Naive thymus-derived CD4-positive, alpha-beta T cell (primary cell): ENCODE measurements around the gene JADE2. TPM values are rescaled to one million over a fixed set of nuclear protein-coding genes. Genes with fewer than 3 reads are reported as not detected.
A peak's percentile ranks its signal among the peaks of the same experiment; 100 is the strongest.
"Not testable (repeated sequence)": the region's sequence is repeated elsewhere in the genome, so short reads cannot be mapped to it uniquely, and the experiment has no call there.

ENCODE experiments used
- ATAC-seq: fragments of 150-1000 bp; cut with Tn5 transposase; 2 replicates; pipeline ENCODE4 v1.10.0; 2021; ENCODE audit warnings: mild to moderate bottlenecking, moderate library complexity
- CTCF ChIA-PET: fragments of 350-600 bp; sonication (Branson Sonifier 250); formaldehyde crosslinking; loops from one replicate; lab custom pipeline; 2021; ENCODE audit warnings: antibody characterized with exemption; lab: Charles Lee
- POLR2A ChIA-PET: fragments of 350-600 bp; sonication (Branson Sonifier 250); formaldehyde crosslinking; loops from one replicate; lab custom pipeline; 2021; ENCODE audit warnings: antibody characterized with exemption, inconsistent platforms; lab: Charles Lee
- DNase-seq, 9 donors: peaks; one replicate each; pipeline versions ENCODE4 v3.0.0 to v3.0.0-alpha.2; 2020 to 2022; ENCODE audit warnings: mixed read lengths in 1 of 9
- H3K27ac ChIP-seq: one replicate; pipeline ENCODE4 v1.7.0; 2013; ENCODE audit warnings: mild to moderate bottlenecking, low read depth, low read length, moderate library complexity
- H3K27me3 ChIP-seq, 2 donors: one replicate each; pipeline ENCODE4 v1.7.0; 2013; ENCODE audit warnings: low read length in 2 of 2, mild to moderate bottlenecking in 2 of 2, moderate library complexity in 2 of 2; ENCODE audit not compliant: control insufficient read depth in 2 of 2, insufficient read depth in 2 of 2
- H3K36me3 ChIP-seq, 3 experiments: 1 replicate in 2 of 3; 2 replicates in 1 of 3; pipeline ENCODE4 v1.7.0; 2013; ENCODE audit warnings: low read length in 3 of 3, mild to moderate bottlenecking in 3 of 3, moderate library complexity in 1 of 3; ENCODE audit not compliant: insufficient read depth in 3 of 3, control insufficient read depth in 2 of 3
- H3K4me1 ChIP-seq, 2 donors: one replicate each; pipeline ENCODE4 v1.7.0; 2013; ENCODE audit warnings: low read length in 2 of 2, mild to moderate bottlenecking in 2 of 2, moderate library complexity in 1 of 2; ENCODE audit not compliant: control insufficient read depth in 2 of 2, insufficient read depth in 2 of 2
- H3K4me3 ChIP-seq: 2 replicates; pipeline ENCODE4 v1.7.0; 2013; ENCODE audit warnings: mild to moderate bottlenecking, low read length
- H3K9me3 ChIP-seq, 3 experiments: 1 replicate in 2 of 3; 2 replicates in 1 of 3; pipeline ENCODE4 v1.7.0; 2013; ENCODE audit warnings: low read length in 3 of 3; ENCODE audit not compliant: control insufficient read depth in 2 of 3
- H3K27ac Mint-ChIP-seq, 9 donors: one replicate each; pipeline ENCODE4 v1.8.0; 2020 to 2022; ENCODE audit warnings: mixed read lengths in 9 of 9, mild to moderate bottlenecking in 8 of 9, moderate library complexity in 5 of 9, inconsistent platforms in 2 of 9
- H3K27me3 Mint-ChIP-seq, 5 donors: one replicate each; pipeline ENCODE4 v1.8.0; 2021 to 2022; ENCODE audit warnings: mixed read lengths in 5 of 5, mild to moderate bottlenecking in 1 of 5
- H3K36me3 Mint-ChIP-seq, 5 donors: one replicate each; pipeline ENCODE4 v1.8.0; 2020 to 2022; ENCODE audit warnings: mixed read lengths in 5 of 5, mild to moderate bottlenecking in 3 of 5, inconsistent platforms in 1 of 5
- H3K4me1 Mint-ChIP-seq, 7 donors: one replicate each; pipeline ENCODE4 v1.8.0; 2020 to 2022; ENCODE audit warnings: mixed read lengths in 7 of 7, mild to moderate bottlenecking in 3 of 7, inconsistent platforms in 1 of 7
- H3K4me3 Mint-ChIP-seq, 10 donors: one replicate each; pipeline ENCODE4 v1.8.0; 2020 to 2022; ENCODE audit warnings: mild to moderate bottlenecking in 10 of 10, mixed read lengths in 10 of 10, moderate library complexity in 6 of 10, inconsistent platforms in 2 of 10
- H3K9me3 Mint-ChIP-seq, 11 donors: one replicate each; pipeline ENCODE4 v1.8.0; 2020 to 2022; ENCODE audit warnings: mixed read lengths in 11 of 11, mild to moderate bottlenecking in 4 of 11, inconsistent platforms in 1 of 11, moderate library complexity in 1 of 11
- intact Hi-C, 2 donors: fragments of 100-400 bp; cut with micrococcal nuclease; formaldehyde crosslinking; loops; one replicate each; pipeline ENCODE4 v1.15.1; 2023
- polyA plus RNA-seq, 2 donors: library from polyadenylated mRNA; unstranded; fragments of 300-500 nt; fragmentation: Illumina TruSeq; gene quantifications; one replicate each; pipeline ENCODE4 v1.2.3, GENCODE V29; 2021
- total RNA-seq, 6 experiments: library from RNA in 5 of 6; stranded (reverse) in 5 of 6; gene quantifications; 1 replicate in 5 of 6; 2 replicates in 1 of 6; pipeline ENCODE4 v1.2.3 and lab custom pipeline; 2021 to 2026

JADE2 gene
- total and polyA plus RNA-seq, 7 experiments from 2014 or later: 29.8 to 271 (median 129) TPM

- peaks cover 27 to 62% (median 44%) of the 10 kb centered on the region in 7 donors for H3K4me1 Mint-ChIP-seq
- H3K4me1 ChIP-seq: peaks cover 21 to 32% of the 10 kb centered on the region in 2 donors
- DNase-seq: no peak
- H3K4me3 ChIP-seq: no peak overlapping the region
- H3K27ac ChIP-seq: peak overlapping the region; percentile 73
- no peaks in the 10 kb centered on the region for H3K9me3 ChIP-seq
- ChIA-PET POLR2A (interaction anchor here (1.1 to 3.1 kb wide), 5 partner anchors 11 to 90 kb away, joined by 3 to 19 read pairs (median 3); partner anchors contain the start of gene JADE2), CTCF (interaction anchor here (0.6 to 1.2 kb wide), 3 partner anchors 28 to 144 kb away, joined by 3 to 5 read pairs (median 4); partner anchors contain the start of gene CDKN2AIPNL)
- peaks cover 3 to 31% (median 19%) of the 10 kb centered on the region in 5 donors for H3K36me3 Mint-ChIP-seq
- peak overlapping the region in 9 of 10 donors; percentile 30 to 73 (median 55) for H3K4me3 Mint-ChIP-seq
- peaks cover 0 to 2% (median 0%) of the 10 kb centered on the region in 11 donors for H3K9me3 Mint-ChIP-seq
- no peaks in the 10 kb centered on the region for H3K27me3 ChIP-seq
- intact Hi-C loops: loop anchor here in 1 of 2 donors (1.0 kb wide), 1 partner anchor 10 kb away; no protein-coding TSS in a partner anchor
- peaks cover 8 to 80% (median 20%) of the 10 kb centered on the region in 3 experiments for H3K36me3 ChIP-seq
- no peak for ATAC-seq
- peak overlapping the region; percentile 76 to 95 (median 89) for H3K27ac Mint-ChIP-seq
- no peaks in the 10 kb centered on the region for H3K27me3 Mint-ChIP-seq
Measured at GRCh38 chr5:134555223-134555889, 29.9 kb downstream of the JADE2 start.

- CTCF ChIA-PET: interaction anchor here (0.6 to 1.2 kb wide), 2 partner anchors 29 to 31 kb away, joined by 4 to 5 read pairs; no protein-coding TSS in a partner anchor
- Mint-ChIP-seq H3K4me1 (peaks cover 25 to 57% (median 38%) of the 10 kb centered on the region in 7 donors), H3K27me3 (no peaks in the 10 kb centered on the region), H3K36me3 (peaks cover 3 to 36% (median 19%) of the 10 kb centered on the region in 5 donors), H3K4me3 (peak overlapping the region; percentile 25 to 73 (median 56)), H3K27ac (peak overlapping the region; percentile 76 to 95 (median 89)), H3K9me3 (peaks cover 0 to 2% (median 0%) of the 10 kb centered on the region in 11 donors)
- H3K4me1 ChIP-seq: peaks cover 21 to 32% of the 10 kb centered on the region in 2 donors
- intact Hi-C loops: loop anchor here in 1 of 2 donors (1.0 kb wide), 3 partner anchors 11 to 185 kb away; partner anchors contain the start of genes JADE2 and UBE2B
- H3K4me3 ChIP-seq: no peak overlapping the region
- no peaks in the 10 kb centered on the region for H3K27me3 ChIP-seq
- ATAC-seq (peak; percentile 94), DNase-seq (peak; percentile 43 to 88 (median 59))
- POLR2A ChIA-PET: interaction anchor here (1.1 to 3.1 kb wide), 4 partner anchors 29 to 90 kb away, joined by 3 to 19 read pairs (median 7); partner anchors contain the start of gene JADE2
- H3K36me3 ChIP-seq: peaks cover 14 to 80% (median 24%) of the 10 kb centered on the region in 3 experiments
- H3K9me3 ChIP-seq: no peaks in the 10 kb centered on the region
- H3K27ac ChIP-seq: peak overlapping the region; percentile 73
Measured at GRCh38 chr5:134555890-134556311, 30.4 kb downstream of the JADE2 start.

GRCh38 chr5:134556588-134556987 lies 31.1 kb downstream of the JADE2 start:
- H3K9me3 ChIP-seq, H3K27me3 ChIP-seq, CTCF ChIA-PET, H3K27me3 Mint-ChIP-seq, H3K4me3 ChIP-seq, H3K9me3 Mint-ChIP-seq, DNase-seq, ATAC-seq: not testable (repeated sequence)
- peaks cover 20 to 84% (median 31%) of the 10 kb centered on the region in 3 experiments for H3K36me3 ChIP-seq
- peaks cover 3 to 41% (median 21%) of the 10 kb centered on the region in 5 donors for H3K36me3 Mint-ChIP-seq
- intact Hi-C loops: loop anchor here in 1 of 2 donors (1.0 kb wide), 2 partner anchors 31 to 185 kb away; partner anchors contain the start of genes JADE2 and UBE2B
- peak overlapping the region in 4 of 10 donors; percentile 11 to 75 (median 48) for H3K4me3 Mint-ChIP-seq
- POLR2A ChIA-PET: interaction anchor here (3.1 kb wide), 1 partner anchor 30 kb away, joined by 19 read pairs; the partner anchor contains the start of gene JADE2
- H3K4me1 ChIP-seq: peaks cover 21 to 32% of the 10 kb centered on the region in 2 donors
- peak overlapping the region in 7 of 9 donors; percentile 69 to 94 (median 89) for H3K27ac Mint-ChIP-seq
- peaks cover 25 to 53% (median 35%) of the 10 kb centered on the region in 7 donors for H3K4me1 Mint-ChIP-seq
- peak overlapping the region; percentile 73 for H3K27ac ChIP-seq

- CTCF ChIA-PET: no interaction called here
- H3K27me3 Mint-ChIP-seq: no peaks in the 10 kb centered on the region
- peak overlapping the region in 4 of 10 donors; percentile 11 to 75 (median 48) for H3K4me3 Mint-ChIP-seq
Measured at GRCh38 chr5:134556994-134557393, 31.5 kb downstream of the JADE2 start.

GRCh38 chr5:134559672-134560071 lies 34.2 kb downstream of the JADE2 start:
- ATAC-seq (no peak), DNase-seq (no peak)
- intact Hi-C loops: no loop called here
- H3K36me3 ChIP-seq: peaks cover 49 to 84% (median 52%) of the 10 kb centered on the region in 3 experiments
- ChIA-PET CTCF (no interaction called here), POLR2A (interaction anchor here (0.5 to 1.0 kb wide), 3 partner anchors 33 to 148 kb away, joined by 3 read pairs; no protein-coding TSS in a partner anchor)
- H3K4me3 ChIP-seq: no peak overlapping the region
- H3K27ac Mint-ChIP-seq: peak overlapping the region in 2 of 9 donors; percentile 25 to 76
- H3K4me1 Mint-ChIP-seq: peaks cover 18 to 28% (median 22%) of the 10 kb centered on the region in 7 donors
- H3K9me3 Mint-ChIP-seq: peaks cover 0 to 2% (median 0%) of the 10 kb centered on the region in 11 donors
- H3K36me3 Mint-ChIP-seq: peaks cover 0 to 51% (median 22%) of the 10 kb centered on the region in 5 donors
- H3K4me1 ChIP-seq: peaks cover 13 to 21% of the 10 kb centered on the region in 2 donors
- no peaks in the 10 kb centered on the region for H3K27me3 Mint-ChIP-seq
- no peak overlapping the region for H3K27ac ChIP-seq
- H3K27me3 ChIP-seq: no peaks in the 10 kb centered on the region
- H3K9me3 ChIP-seq: no peaks in the 10 kb centered on the region
- no peak overlapping the region for H3K4me3 Mint-ChIP-seq

More at GRCh38 chr5:134556994-134557393, 31.5 kb downstream of the JADE2 start:
- Histone ChIP-seq H3K36me3 (peaks cover 24 to 84% (median 32%) of the 10 kb centered on the region in 3 experiments), H3K4me3 (no peak overlapping the region), H3K27ac (peak overlapping the region; percentile 73), H3K4me1 (peaks cover 21 to 32% of the 10 kb centered on the region in 2 donors), H3K9me3 (no peaks in the 10 kb centered on the region), H3K27me3 (no peaks in the 10 kb centered on the region)
- POLR2A ChIA-PET: no interaction called here
- Mint-ChIP-seq H3K36me3 (peaks cover under 1 to 37% (median 17%) of the 10 kb centered on the region in 5 donors), H3K4me1 (peaks cover 25 to 49% (median 31%) of the 10 kb centered on the region in 7 donors), H3K27ac (peak overlapping the region in 7 of 9 donors; percentile 69 to 94 (median 89)), H3K9me3 (peaks cover 0 to 2% (median 0%) of the 10 kb centered on the region in 11 donors)
- intact Hi-C loops: loop anchor here in 1 of 2 donors (1.0 kb wide), 2 partner anchors 32 to 186 kb away; partner anchors contain the start of genes JADE2 and UBE2B
- DNase-seq (no peak), ATAC-seq (no peak)

- Histone ChIP-seq H3K27me3 (no peaks in the 10 kb centered on the region), H3K4me3 (no peak overlapping the region), H3K9me3 (no peaks in the 10 kb centered on the region), H3K4me1 (peaks cover 7 to 11% of the 10 kb centered on the region in 2 donors), H3K36me3 (peaks cover 54 to 85% (median 59%) of the 10 kb centered on the region in 3 experiments), H3K27ac (no peak overlapping the region)
- DNase-seq: no peak
- Mint-ChIP-seq H3K27ac (peak overlapping the region in 2 of 9 donors; percentile 12 to 76), H3K4me1 (peaks cover 8 to 17% (median 13%) of the 10 kb centered on the region in 7 donors), H3K9me3 (peaks cover 0 to 2% (median 0%) of the 10 kb centered on the region in 11 donors), H3K27me3 (no peaks in the 10 kb centered on the region), H3K4me3 (no peak overlapping the region), H3K36me3 (peaks cover 0 to 50% (median 19%) of the 10 kb centered on the region in 5 donors)
- CTCF ChIA-PET: no interaction called here
- intact Hi-C loops: no loop called here
- ATAC-seq: no peak
- POLR2A ChIA-PET: interaction anchor here (0.6 to 0.8 kb wide), 2 partner anchors 12 to 150 kb away, joined by 3 read pairs; no protein-coding TSS in a partner anchor
Measured at GRCh38 chr5:134560698-134561097, 35.2 kb downstream of the JADE2 start.
